NOMO-1 treated with DMSO at 0.1 percent for 48 hours (cell line): Measurements from ENCODE around the gene PKDCC.

Experiments used
- DNase-seq: peaks from one replicate; lab custom pipeline; 2025; ENCODE audit not compliant: unreplicated experiment; lab: John Stamatoyannopoulos, UW

PKDCC gene

DNA sequence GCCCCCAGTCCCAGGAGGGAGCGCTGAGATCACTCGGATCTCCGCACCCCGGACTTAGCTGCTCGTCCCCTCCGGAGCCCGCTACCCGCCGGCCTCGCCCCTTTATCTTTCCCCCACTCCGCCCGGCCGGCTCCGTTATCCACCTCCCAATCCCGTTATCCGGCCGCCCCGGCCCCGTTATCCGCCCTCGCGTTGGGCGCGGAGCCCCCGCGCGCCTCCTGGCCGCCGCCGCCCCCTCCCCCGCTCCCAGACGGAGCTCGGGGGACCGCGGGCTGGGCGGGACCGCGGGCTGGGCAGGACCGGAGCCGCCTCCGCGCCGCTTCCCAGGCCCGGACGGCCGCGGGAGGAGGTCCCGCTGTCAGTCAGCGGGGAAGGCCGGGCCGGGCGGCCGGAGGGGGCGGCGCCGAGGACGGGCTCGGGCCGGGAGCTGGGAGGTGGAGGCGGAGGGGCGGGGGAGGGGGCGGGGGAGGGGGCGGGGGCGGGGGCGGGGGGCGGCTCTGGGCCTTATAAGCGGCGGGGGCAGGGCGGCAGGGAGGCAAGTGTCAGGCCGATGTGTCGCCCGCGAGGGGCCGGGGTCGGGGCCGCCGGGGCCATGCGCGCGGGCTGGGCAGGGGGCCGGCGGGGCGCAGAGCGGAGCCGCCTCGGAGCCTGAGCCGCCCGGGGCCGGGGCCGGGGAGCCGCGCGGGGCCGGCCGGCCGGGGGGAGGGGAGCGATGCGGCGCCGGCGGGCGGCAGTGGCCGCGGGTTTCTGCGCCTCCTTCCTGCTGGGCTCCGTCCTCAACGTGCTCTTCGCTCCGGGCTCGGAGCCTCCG lies at the start of gene PKDCC:
Gene PKDCC (plus strand): TSS at position 534 of the 811 bp plus-strand sequence. CDS start 179 bp downstream, at position 713.
- DNase-seq: no peak

DNA sequence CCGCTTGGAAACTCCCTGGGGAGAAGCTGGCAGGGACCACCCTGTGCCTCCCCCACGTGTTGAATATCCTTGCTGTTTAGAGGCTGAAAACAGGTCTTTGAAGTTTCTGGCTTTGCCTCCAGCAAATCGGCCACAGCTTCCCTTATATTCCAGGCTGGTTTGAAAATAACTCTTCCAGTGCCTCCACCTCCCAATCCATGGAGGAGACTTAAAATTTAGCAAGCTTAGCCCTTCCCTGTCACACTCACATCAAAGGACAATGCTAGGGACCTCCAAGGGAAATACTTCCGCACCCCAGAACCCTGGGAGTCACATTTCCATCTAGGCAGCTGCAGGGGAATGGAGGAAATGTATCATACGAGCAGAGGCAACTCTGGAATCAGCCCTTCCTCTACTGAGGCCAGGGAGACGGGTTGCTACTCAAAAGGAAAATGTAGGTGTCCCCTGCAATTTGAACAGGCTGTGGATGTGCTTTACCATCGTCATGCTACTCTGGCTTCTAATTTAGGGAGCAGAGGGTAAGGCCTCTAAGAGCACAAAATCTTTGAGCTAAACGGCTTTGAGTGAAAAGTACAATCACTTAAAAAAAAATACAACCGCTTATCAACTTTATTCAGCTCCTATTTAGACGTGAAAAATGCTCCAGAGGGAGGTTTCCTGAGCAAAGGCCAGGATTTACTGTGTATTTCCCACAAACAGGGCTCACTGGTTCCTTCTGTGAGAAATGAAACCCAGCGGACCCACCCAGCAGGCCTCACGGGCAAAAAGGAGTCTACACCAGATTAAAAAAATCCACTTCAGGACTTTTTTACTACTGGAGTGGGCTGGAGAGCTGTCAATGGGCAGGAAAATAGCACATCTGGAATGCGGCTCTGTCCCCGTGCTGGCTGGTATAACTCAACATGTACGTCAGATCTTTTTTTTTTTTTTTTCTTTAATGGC lies 49.4 kb upstream of the PKDCC start:
- DNase-seq: no peak

GRCh38 chr2:41999128-41999480 lies 48.7 kb upstream of the PKDCC start:
- DNase-seq: no peak

DNA sequence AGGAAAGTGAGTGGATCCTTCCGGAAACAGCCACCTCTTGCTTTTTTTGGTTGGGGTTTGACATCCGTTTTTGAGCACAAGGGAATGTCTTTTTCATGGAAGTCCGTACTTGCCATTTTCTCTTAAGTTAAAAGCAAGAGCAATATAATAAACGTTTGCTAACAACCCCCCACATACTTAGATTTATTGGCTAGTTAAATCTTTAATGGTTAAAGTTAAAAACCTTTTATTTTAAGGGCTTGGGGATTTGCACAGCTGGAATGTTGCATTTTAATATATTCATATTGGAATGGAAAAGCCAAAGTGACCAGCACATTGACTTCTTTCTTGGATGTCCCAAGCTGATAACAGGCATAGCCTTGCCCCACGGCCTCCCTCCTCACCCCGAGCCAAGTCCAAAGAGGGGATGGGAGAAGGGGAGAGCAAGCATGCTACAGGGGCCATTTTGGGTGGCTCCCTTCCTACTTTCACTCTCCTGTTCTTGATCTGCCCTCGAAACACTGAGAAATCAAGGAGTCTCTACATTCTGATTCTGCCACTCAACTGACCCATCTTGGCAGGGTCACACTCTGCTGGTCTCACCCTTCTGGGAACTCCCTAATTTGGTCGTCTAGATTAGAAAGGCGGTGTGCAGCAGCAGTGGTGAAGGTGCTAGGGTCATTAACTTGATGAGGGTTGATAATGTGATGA lies 48.1 kb upstream of the PKDCC start:
- no peak for DNase-seq

- no peak for DNase-seq
Measured at GRCh38 chr2:42001711-42002201, 46.1 kb upstream of the PKDCC start.

DNA sequence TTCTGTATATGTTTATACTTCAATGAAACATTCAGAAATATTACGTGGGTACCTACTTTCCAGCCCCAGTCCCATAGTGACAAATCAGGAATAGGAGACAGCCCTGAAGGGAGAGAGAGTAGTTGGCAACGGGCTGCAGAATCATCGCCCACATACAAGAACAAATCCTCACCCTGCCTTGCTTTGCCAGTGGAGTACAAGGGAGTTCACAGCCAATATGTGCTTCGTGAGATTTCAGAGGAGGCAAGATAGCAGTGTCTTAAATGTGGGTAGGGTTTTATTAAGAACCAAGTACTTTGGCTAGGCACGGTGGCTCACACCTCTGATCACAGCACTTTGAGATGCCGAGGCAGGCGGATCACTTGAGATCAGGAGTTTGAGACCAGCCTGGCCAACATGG lies 40.3 kb upstream of the PKDCC start:
- DNase-seq: no peak

DNA sequence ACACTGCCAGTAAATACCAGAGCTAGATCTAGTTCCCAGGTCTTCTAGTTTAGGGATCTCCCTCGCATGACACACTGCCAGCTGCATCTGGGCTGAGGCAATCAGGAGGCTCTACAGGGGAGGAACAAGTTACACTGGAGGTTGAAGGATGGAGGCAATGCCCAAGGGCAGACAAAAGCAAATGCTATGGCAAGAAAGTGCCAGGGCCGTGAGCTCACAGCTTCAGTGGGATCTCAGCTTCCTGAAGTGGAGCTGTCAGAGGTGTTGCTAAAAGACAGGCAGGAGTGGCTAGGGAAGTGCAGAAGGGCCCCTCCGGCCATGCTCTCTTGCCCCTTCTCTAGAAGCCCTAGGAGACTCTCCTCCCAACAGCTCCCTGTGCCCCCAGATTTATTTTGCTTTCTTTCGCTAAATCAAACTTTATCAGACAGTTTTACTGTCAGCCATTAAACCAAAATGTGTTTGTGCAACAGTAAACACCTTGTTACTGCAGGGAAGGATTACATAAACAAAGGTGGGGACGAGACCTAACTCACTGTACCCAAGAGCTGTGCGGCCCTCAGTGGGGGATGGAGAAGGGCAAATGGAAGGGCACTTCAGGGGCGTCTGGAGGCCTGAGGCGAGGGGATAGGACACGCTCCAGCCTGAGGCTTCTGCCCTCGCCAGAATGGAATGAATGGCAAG lies 39.4 kb upstream of the PKDCC start:
- DNase-seq: no peak

- DNase-seq: no peak
Measured at GRCh38 chr2:42009657-42010580, 37.9 kb upstream of the PKDCC start.

GRCh38 chr2:42010743-42011298 lies 37.0 kb upstream of the PKDCC start:
- DNase-seq: no peak

DNA sequence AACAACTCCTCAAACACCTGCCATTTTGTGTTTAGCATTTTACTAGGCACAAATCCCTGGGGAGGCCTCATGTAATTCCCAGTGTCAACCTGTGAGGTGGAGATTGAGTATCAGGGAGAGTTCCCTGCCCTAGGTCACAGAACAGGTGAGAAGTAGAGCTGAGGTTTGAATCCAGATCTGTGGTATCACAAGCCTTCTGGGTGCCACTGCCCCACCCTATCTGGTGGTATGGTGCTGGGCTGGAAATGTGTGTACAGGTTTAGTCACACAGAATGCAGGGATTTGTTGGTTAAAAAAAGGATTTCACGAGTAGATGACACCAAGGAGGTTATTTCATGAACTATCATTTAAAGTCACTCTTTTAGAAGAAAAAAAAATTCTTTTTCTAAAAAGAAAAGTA lies 35.7 kb upstream of the PKDCC start:
- no peak for DNase-seq

DNA sequence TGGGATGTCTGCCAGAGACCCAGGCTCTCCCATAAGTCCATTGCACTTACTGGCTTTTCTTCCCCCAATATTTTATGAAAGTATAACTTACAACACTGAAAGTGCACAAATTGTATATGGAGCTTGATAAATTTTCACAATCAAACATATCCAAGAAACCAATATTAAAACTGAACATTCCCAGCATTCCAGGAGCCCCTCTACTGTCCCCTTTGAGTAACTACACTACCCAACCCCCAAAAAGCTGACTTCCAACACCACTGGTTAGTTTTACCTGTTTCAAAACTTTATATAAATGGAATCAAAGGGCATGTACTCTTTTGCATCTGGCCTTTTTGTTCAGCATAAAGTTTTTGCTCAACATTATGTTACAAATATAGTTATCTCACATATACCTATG lies 35.2 kb upstream of the PKDCC start:
- DNase-seq: no peak

GRCh38 chr2:42013409-42013808 lies 34.4 kb upstream of the PKDCC start:
- no peak for DNase-seq

GRCh38 chr2:42021464-42021863 lies 26.4 kb upstream of the PKDCC start:
- no peak for DNase-seq

DNA sequence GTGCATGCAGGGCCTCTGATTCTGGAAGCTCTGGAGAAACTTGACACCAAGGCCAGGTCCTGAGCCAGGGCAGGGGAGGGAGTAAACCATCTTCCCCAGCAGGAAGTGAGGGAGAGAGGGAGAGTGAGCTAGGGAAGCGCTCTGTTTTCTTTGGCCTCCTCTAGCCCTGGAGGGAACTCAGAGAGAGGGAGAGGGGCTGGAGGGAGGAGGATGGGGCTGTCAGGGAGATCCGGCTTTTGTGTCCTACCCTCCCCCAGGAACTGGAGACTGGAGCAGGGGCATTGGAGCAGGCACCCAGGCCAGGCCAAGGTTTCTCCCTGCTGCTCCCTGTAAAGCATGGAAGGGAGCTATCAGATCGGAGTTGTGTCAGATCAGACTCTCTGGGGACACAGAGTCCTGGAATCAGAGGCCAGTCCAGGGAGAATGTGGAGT lies 22.7 kb upstream of the PKDCC start:
- no peak for DNase-seq

GRCh38 chr2:42026272-42026671 lies 21.5 kb upstream of the PKDCC start:
- no peak for DNase-seq

- DNase-seq: peak; percentile 28
Measured at GRCh38 chr2:42028571-42029148, 19.2 kb upstream of the PKDCC start.

- no peak for DNase-seq
Measured at GRCh38 chr2:42029171-42029570, 18.6 kb upstream of the PKDCC start.

- DNase-seq: no peak
Measured at GRCh38 chr2:42029639-42030199, 18.1 kb upstream of the PKDCC start.
